SK-N-SH (cell line): ENCODE measurements around the gene PANK4.

Source experiments
- CTCF ChIP-seq: fragments of 200-600 bp; sonication (generic); IDR thresholded peaks from 2 replicates; pipeline ENCODE4 v1.6.1; 2017; ENCODE audit warnings: antibody characterized with exemption, mild to moderate bottlenecking, moderate library complexity
- ELF1 ChIP-seq: IDR thresholded peaks from 2 replicates; pipeline ENCODE4 v1.4.0; 2012
- EP300 ChIP-seq, 2 experiments: IDR thresholded peaks; 2 replicates each; pipeline versions ENCODE4 v1.4.0 to v1.6.1; 2012; ENCODE audit warnings: borderline replicate concordance in 1 of 2, low read depth in 1 of 2, low read length in 1 of 2
- EZH2phosphoT487 ChIP-seq: fragments of 200-600 bp; sonication (generic); IDR thresholded peaks from 2 replicates; pipeline ENCODE4 v1.6.1; 2017; ENCODE audit warnings: low read depth, mixed run types, mild to moderate bottlenecking, antibody characterized with exemption, moderate library complexity, borderline replicate concordance
- FOXJ3 ChIP-seq: sonication (generic); formaldehyde crosslinking; IDR thresholded peaks from 2 replicates; pipeline ENCODE4 v1.5.1; 2020; ENCODE audit warnings: mild to moderate bottlenecking, missing genetic modification reagents
- IRF3 ChIP-seq: fragments of 150-350 bp; IDR thresholded peaks from 2 replicates; pipeline ENCODE4 v1.6.1; 2016; ENCODE audit warnings: mild to moderate bottlenecking, low read depth, low read length
- MXI1 ChIP-seq: IDR thresholded peaks from 2 replicates; pipeline ENCODE4 v1.6.1; 2012; ENCODE audit warnings: mild to moderate bottlenecking, low read depth, low read length, improper control_type of control experiment
- RAD21 ChIP-seq: IDR thresholded peaks from 2 replicates; pipeline ENCODE4 v1.6.1; 2012; ENCODE audit warnings: mild to moderate bottlenecking, low read length
- SIN3A ChIP-seq: IDR thresholded peaks from 2 replicates; pipeline ENCODE4 v1.6.1; 2012; ENCODE audit warnings: low read depth, mild to moderate bottlenecking, low read length, moderate library complexity, borderline replicate concordance
- TCF12 ChIP-seq: IDR thresholded peaks from 2 replicates; pipeline ENCODE4 v1.4.0; 2012
- TF ChIP-seq, protein P1 (sequence below): IDR thresholded peaks from 2 replicates; pipeline ENCODE4 v1.6.1; 2012; ENCODE audit warnings: mild to moderate bottlenecking, low read depth, low read length, moderate library complexity
- TF ChIP-seq, protein P2 (sequence below): IDR thresholded peaks from 2 replicates; pipeline ENCODE4 v1.4.0; 2012; ENCODE audit warnings: low read depth

- TF ChIP-seq MXI1, result peak; percentile 88
- TF ChIP-seq ELF1, result no peak
- no peak for TF ChIP-seq CTCF
- TF ChIP-seq, protein P1, sequence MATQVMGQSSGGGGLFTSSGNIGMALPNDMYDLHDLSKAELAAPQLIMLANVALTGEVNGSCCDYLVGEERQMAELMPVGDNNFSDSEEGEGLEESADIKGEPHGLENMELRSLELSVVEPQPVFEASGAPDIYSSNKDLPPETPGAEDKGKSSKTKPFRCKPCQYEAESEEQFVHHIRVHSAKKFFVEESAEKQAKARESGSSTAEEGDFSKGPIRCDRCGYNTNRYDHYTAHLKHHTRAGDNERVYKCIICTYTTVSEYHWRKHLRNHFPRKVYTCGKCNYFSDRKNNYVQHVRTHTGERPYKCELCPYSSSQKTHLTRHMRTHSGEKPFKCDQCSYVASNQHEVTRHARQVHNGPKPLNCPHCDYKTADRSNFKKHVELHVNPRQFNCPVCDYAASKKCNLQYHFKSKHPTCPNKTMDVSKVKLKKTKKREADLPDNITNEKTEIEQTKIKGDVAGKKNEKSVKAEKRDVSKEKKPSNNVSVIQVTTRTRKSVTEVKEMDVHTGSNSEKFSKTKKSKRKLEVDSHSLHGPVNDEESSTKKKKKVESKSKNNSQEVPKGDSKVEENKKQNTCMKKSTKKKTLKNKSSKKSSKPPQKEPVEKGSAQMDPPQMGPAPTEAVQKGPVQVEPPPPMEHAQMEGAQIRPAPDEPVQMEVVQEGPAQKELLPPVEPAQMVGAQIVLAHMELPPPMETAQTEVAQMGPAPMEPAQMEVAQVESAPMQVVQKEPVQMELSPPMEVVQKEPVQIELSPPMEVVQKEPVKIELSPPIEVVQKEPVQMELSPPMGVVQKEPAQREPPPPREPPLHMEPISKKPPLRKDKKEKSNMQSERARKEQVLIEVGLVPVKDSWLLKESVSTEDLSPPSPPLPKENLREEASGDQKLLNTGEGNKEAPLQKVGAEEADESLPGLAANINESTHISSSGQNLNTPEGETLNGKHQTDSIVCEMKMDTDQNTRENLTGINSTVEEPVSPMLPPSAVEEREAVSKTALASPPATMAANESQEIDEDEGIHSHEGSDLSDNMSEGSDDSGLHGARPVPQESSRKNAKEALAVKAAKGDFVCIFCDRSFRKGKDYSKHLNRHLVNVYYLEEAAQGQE, result no peak
- peak in 1 of 2 experiments; percentile 73; a peak in 2 of 4 replicates for TF ChIP-seq EP300 (IDR thresholded peaks at IDR 0.05; ENCODE audit: borderline replicate concordance in 1 of 2, low read depth in 1 of 2, low read length in 1 of 2)
- TF ChIP-seq RAD21, result peak; percentile 12; the same call in 1 of the 2 replicates
- TF ChIP-seq TCF12, result no peak
- 0 out of 2 replicates have a peak, but pooled peaks have one; percentile 37 for TF ChIP-seq FOXJ3
- TF ChIP-seq, protein P2, sequence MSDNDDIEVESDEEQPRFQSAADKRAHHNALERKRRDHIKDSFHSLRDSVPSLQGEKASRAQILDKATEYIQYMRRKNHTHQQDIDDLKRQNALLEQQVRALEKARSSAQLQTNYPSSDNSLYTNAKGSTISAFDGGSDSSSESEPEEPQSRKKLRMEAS, result no peak
- no peak for TF ChIP-seq SIN3A
- TF ChIP-seq IRF3, result no peak
- TF ChIP-seq EZH2phosphoT487, result no peak
Observed at GRCh38 chr1:2474933-2475371, 51.4 kb downstream of the PANK4 start.
